Mucosa of stomach (tissue), 1 donor: Measurements from ENCODE around the gene SPAG16.

Source experiments
- H3K27me3 ChIP-seq: one replicate; pipeline ENCODE4 v1.7.0; 2013; ENCODE audit warnings: mild to moderate bottlenecking, low read length; ENCODE audit not compliant: control insufficient read depth, insufficient read depth
- H3K36me3 ChIP-seq: one replicate; pipeline ENCODE4 v1.7.0; 2013; ENCODE audit warnings: low read length; ENCODE audit not compliant: control insufficient read depth, insufficient read depth
- H3K4me1 ChIP-seq: one replicate; pipeline ENCODE4 v1.7.0; 2013; ENCODE audit warnings: mild to moderate bottlenecking, low read length; ENCODE audit not compliant: control insufficient read depth, insufficient read depth
- H3K4me3 ChIP-seq: one replicate; pipeline ENCODE4 v1.7.0; 2013; ENCODE audit warnings: low read length
- H3K9ac ChIP-seq: one replicate; pipeline ENCODE4 v1.7.0; 2013; ENCODE audit warnings: mild to moderate bottlenecking, low read length, moderate library complexity
- H3K9me3 ChIP-seq: one replicate; pipeline ENCODE4 v1.7.0; 2013; ENCODE audit warnings: mild to moderate bottlenecking, low read length, moderate library complexity; ENCODE audit not compliant: control insufficient read depth
- donor health status: Pancreatic carcinoma.

Gene SPAG16

GRCh38 chr2:214365549-214365948, 1081.3 kb downstream of the SPAG16 start:
- H3K9ac ChIP-seq: no peak overlapping the region
- H3K9me3 ChIP-seq: no peaks in the 10 kb centered on the region
- no peak overlapping the region for H3K4me3 ChIP-seq
- H3K27me3 ChIP-seq: no peaks in the 10 kb centered on the region
- no peaks in the 10 kb centered on the region for H3K36me3 ChIP-seq
- no peaks in the 10 kb centered on the region for H3K4me1 ChIP-seq

- Histone ChIP-seq H3K4me3 (no peak overlapping the region), H3K36me3 (no peaks in the 10 kb centered on the region)
These were observed 1082.9 kb downstream of the SPAG16 start for GRCh38 chr2:214367171-214367570.

GRCh38 chr2:214376618-214377285, 1092.5 kb downstream of the SPAG16 start:
- Histone ChIP-seq H3K9ac (no peak overlapping the region), H3K36me3 (no peaks in the 10 kb centered on the region), H3K4me1 (no peaks in the 10 kb centered on the region), H3K27me3 (no peaks in the 10 kb centered on the region), H3K9me3 (no peaks in the 10 kb centered on the region), H3K4me3 (no peak overlapping the region)

More at GRCh38 chr2:214367171-214367570, 1082.9 kb downstream of the SPAG16 start:
- no peaks in the 10 kb centered on the region for H3K9me3 ChIP-seq
- H3K4me1 ChIP-seq: no peaks in the 10 kb centered on the region
- no peak overlapping the region for H3K9ac ChIP-seq
- no peaks in the 10 kb centered on the region for H3K27me3 ChIP-seq

- H3K9me3 ChIP-seq: no peaks in the 10 kb centered on the region
- no peaks in the 10 kb centered on the region for H3K4me1 ChIP-seq
- H3K9ac ChIP-seq: no peak overlapping the region
- H3K27me3 ChIP-seq: no peaks in the 10 kb centered on the region
- H3K36me3 ChIP-seq: no peaks in the 10 kb centered on the region
- H3K4me3 ChIP-seq: no peak overlapping the region
These were observed 1093.0 kb downstream of the SPAG16 start for GRCh38 chr2:214377286-214377624.

- H3K4me1 ChIP-seq: no peaks in the 10 kb centered on the region
- H3K9me3 ChIP-seq: no peaks in the 10 kb centered on the region
- no peaks in the 10 kb centered on the region for H3K36me3 ChIP-seq
- no peak overlapping the region for H3K4me3 ChIP-seq
- H3K9ac ChIP-seq: no peak overlapping the region
- no peaks in the 10 kb centered on the region for H3K27me3 ChIP-seq
These were observed 1094.3 kb downstream of the SPAG16 start for GRCh38 chr2:214378455-214379103.

GRCh38 chr2:214379227-214379626, 1095.0 kb downstream of the SPAG16 start:
- H3K9me3 ChIP-seq: no peaks in the 10 kb centered on the region
- H3K9ac ChIP-seq: no peak overlapping the region
- H3K4me3 ChIP-seq: no peak overlapping the region
- no peaks in the 10 kb centered on the region for H3K4me1 ChIP-seq
- no peaks in the 10 kb centered on the region for H3K36me3 ChIP-seq
- H3K27me3 ChIP-seq: no peaks in the 10 kb centered on the region

- Histone ChIP-seq H3K36me3 (no peaks in the 10 kb centered on the region), H3K4me1 (no peaks in the 10 kb centered on the region), H3K27me3 (no peaks in the 10 kb centered on the region), H3K9me3 (no peaks in the 10 kb centered on the region), H3K4me3 (no peak overlapping the region), H3K9ac (no peak overlapping the region)
These were observed 1096.4 kb downstream of the SPAG16 start for GRCh38 chr2:214380681-214381080.

- Histone ChIP-seq H3K36me3 (no peaks in the 10 kb centered on the region), H3K4me3 (no peak overlapping the region), H3K27me3 (no peaks in the 10 kb centered on the region), H3K9ac (no peak overlapping the region), H3K4me1 (no peaks in the 10 kb centered on the region), H3K9me3 (no peaks in the 10 kb centered on the region)
These were observed 1098.0 kb downstream of the SPAG16 start for GRCh38 chr2:214382229-214382628.

GRCh38 chr2:214386720-214387119, 1102.5 kb downstream of the SPAG16 start:
- no peak overlapping the region for H3K9ac ChIP-seq
- H3K9me3 ChIP-seq: no peaks in the 10 kb centered on the region
- H3K4me1 ChIP-seq: no peaks in the 10 kb centered on the region
- no peaks in the 10 kb centered on the region for H3K27me3 ChIP-seq
- no peak overlapping the region for H3K4me3 ChIP-seq
- no peaks in the 10 kb centered on the region for H3K36me3 ChIP-seq

GRCh38 chr2:214389334-214389733, 1105.1 kb downstream of the SPAG16 start:
- Histone ChIP-seq H3K27me3 (no peaks in the 10 kb centered on the region), H3K36me3 (no peaks in the 10 kb centered on the region), H3K9me3 (no peaks in the 10 kb centered on the region), H3K4me3 (no peak overlapping the region), H3K4me1 (no peaks in the 10 kb centered on the region), H3K9ac (no peak overlapping the region)

GRCh38 chr2:214393796-214394195, 1109.5 kb downstream of the SPAG16 start:
- H3K4me3 ChIP-seq: no peak overlapping the region
- H3K36me3 ChIP-seq: no peaks in the 10 kb centered on the region
- no peaks in the 10 kb centered on the region for H3K9me3 ChIP-seq
- no peak overlapping the region for H3K9ac ChIP-seq
- H3K4me1 ChIP-seq: no peaks in the 10 kb centered on the region
- no peaks in the 10 kb centered on the region for H3K27me3 ChIP-seq

GRCh38 chr2:214395040-214395439, 1110.8 kb downstream of the SPAG16 start:
- no peak overlapping the region for H3K9ac ChIP-seq
- no peaks in the 10 kb centered on the region for H3K36me3 ChIP-seq
- H3K27me3 ChIP-seq: no peaks in the 10 kb centered on the region
- no peaks in the 10 kb centered on the region for H3K4me1 ChIP-seq
- H3K9me3 ChIP-seq: no peaks in the 10 kb centered on the region
- H3K4me3 ChIP-seq: no peak overlapping the region
